Endodermal cell (in vitro differentiated cells): Measurements from ENCODE around the gene PPP1R15A. TPM values are rescaled to one million over a fixed set of nuclear protein-coding genes. Genes with fewer than 3 reads are reported as not detected.
"Not testable (repeated sequence)": the region's sequence is repeated elsewhere in the genome, so short reads cannot be mapped to it uniquely, and the experiment has no call there.

Experiments
- DNase-seq: peaks from one replicate; pipeline ENCODE4 v3.0.0-alpha.2; 2017
- H3K27ac ChIP-seq: 2 replicates; pipeline ENCODE4 v1.5.1; 2013; ENCODE audit warnings: mild to moderate bottlenecking, low read depth, low read length, moderate library complexity
- H3K27me3 ChIP-seq: 2 replicates; pipeline ENCODE4 v1.6.1; 2013; ENCODE audit warnings: mild to moderate bottlenecking, low read length, moderate library complexity; ENCODE audit not compliant: insufficient read depth, control insufficient read depth, poor library complexity, severe bottlenecking
- H3K36me3 ChIP-seq: 2 replicates; pipeline ENCODE4 v1.7.0; 2013; ENCODE audit warnings: mild to moderate bottlenecking, low read length, moderate library complexity; ENCODE audit not compliant: control insufficient read depth, insufficient read depth
- H3K4me1 ChIP-seq: one replicate; pipeline ENCODE4 v1.7.0; 2013; ENCODE audit warnings: low read length; ENCODE audit not compliant: control insufficient read depth, insufficient read depth
- H3K4me3 ChIP-seq: 2 replicates; pipeline ENCODE4 v1.5.1; 2013; ENCODE audit warnings: mild to moderate bottlenecking, low read length, moderate library complexity
- H3K9ac ChIP-seq: 2 replicates; pipeline ENCODE4 v1.6.1; 2013; ENCODE audit warnings: mild to moderate bottlenecking, low read length, moderate library complexity; ENCODE audit not compliant: poor library complexity, severe bottlenecking; ENCODE audit errors: extremely low read depth
- H3K9me3 ChIP-seq: 2 replicates; pipeline ENCODE4 v1.6.1; 2013; ENCODE audit warnings: mild to moderate bottlenecking, low read length, moderate library complexity; ENCODE audit not compliant: control insufficient read depth
- H3K27ac Mint-ChIP-seq: 2 replicates; pipeline ENCODE4 v1.8.0; 2020; ENCODE audit warnings: mixed read lengths
- H3K27me3 Mint-ChIP-seq: 2 replicates; pipeline ENCODE4 v1.8.0; 2021; ENCODE audit warnings: mild to moderate bottlenecking, mixed read lengths; ENCODE audit not compliant: insufficient read depth
- H3K36me3 Mint-ChIP-seq: 2 replicates; pipeline ENCODE4 v1.8.0; 2020; ENCODE audit warnings: low read depth, mixed read lengths
- H3K4me1 Mint-ChIP-seq: 2 replicates; pipeline ENCODE4 v1.8.0; 2020; ENCODE audit warnings: mixed read lengths
- H3K4me3 Mint-ChIP-seq: 2 replicates; pipeline ENCODE4 v1.8.0; 2020; ENCODE audit warnings: mild to moderate bottlenecking, moderate library complexity, mixed read lengths
- H3K9me3 Mint-ChIP-seq: 2 replicates; pipeline ENCODE4 v1.8.0; 2020; ENCODE audit warnings: mild to moderate bottlenecking, mixed read lengths
- WGBS, 2 experiments: methylation state at CpG; one replicate each; pipeline versions ENCODE4 v1.1.5 to v1.1.7; 2013; ENCODE audit warnings: missing lambda C conversion rate in 2 of 2, mixed read lengths in 1 of 2; ENCODE audit not compliant: insufficient coverage in 1 of 2, insufficient read length in 1 of 2; 5-methylcytosine and 5-hydroxymethylcytosine counted together
- total RNA-seq, 2 donors: library from RNA; stranded (reverse); fragmentation: NEBNext Ultra II Directional in 1 of 2; extraction: Animal tissue kit (Norgen Biotek cat#: 25700) in 1 of 2; gene quantifications; 2 replicates in 1 of 2; 3 replicates in 1 of 2; pipeline ENCODE4 v1.2.1, GENCODE V29; 2021
- TF ChIP-seq, protein P1 (sequence below): fragments of 200-600 bp; sonication (generic); conservative IDR thresholded peaks from 2 replicates; pipeline ENCODE4 v1.5.0; 2021; ENCODE audit warnings: antibody characterized with exemption, mild to moderate bottlenecking

The PPP1R15A gene
- total RNA-seq, 2 donors from 2014 or later, result 41.5 to 45.0 TPM

DNA sequence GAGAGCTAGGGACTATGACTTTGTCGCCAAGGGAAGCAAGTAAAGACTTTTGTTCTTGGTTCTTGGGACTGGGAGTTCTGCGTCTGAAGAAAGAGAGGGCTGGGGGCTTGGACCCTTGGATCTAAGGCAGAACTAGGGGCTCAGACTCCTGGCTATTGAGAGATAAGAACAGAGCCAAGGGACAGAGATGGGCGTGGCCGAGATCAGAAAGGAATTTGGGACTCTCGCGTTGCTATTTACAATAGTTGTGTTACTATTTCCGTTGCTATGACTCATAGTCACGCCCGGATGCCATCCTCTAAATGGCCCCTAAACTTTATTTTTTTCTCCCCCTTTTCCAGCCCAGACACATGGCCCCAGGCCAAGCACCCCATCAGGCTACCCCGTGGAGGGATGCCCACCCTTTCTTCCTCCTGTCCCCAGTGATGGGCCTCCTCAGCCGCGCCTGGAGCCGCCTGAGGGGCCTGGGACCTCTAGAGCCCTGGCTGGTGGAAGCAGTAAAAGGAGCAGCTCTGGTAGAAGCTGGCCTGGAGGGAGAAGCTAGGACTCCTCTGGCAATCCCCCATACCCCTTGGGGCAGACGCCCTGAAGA is 759 bp downstream of the PPP1R15A start:
- H3K9me3 ChIP-seq, result no peaks in the 10 kb centered on the region
- Mint-ChIP-seq H3K27ac (peak overlapping the region; percentile 100), H3K4me1 (peaks cover 31% of the 10 kb centered on the region), H3K36me3 (peaks cover 46% of the 10 kb centered on the region), H3K4me3 (peak overlapping the region; percentile 100), H3K9me3 (no peaks in the 10 kb centered on the region), H3K27me3 (no peaks in the 10 kb centered on the region)
- peak overlapping the region; percentile 93 for H3K4me3 ChIP-seq
- no peaks in the 10 kb centered on the region for H3K27me3 ChIP-seq
- peak; percentile 90 for DNase-seq
- TF ChIP-seq, protein P1, sequence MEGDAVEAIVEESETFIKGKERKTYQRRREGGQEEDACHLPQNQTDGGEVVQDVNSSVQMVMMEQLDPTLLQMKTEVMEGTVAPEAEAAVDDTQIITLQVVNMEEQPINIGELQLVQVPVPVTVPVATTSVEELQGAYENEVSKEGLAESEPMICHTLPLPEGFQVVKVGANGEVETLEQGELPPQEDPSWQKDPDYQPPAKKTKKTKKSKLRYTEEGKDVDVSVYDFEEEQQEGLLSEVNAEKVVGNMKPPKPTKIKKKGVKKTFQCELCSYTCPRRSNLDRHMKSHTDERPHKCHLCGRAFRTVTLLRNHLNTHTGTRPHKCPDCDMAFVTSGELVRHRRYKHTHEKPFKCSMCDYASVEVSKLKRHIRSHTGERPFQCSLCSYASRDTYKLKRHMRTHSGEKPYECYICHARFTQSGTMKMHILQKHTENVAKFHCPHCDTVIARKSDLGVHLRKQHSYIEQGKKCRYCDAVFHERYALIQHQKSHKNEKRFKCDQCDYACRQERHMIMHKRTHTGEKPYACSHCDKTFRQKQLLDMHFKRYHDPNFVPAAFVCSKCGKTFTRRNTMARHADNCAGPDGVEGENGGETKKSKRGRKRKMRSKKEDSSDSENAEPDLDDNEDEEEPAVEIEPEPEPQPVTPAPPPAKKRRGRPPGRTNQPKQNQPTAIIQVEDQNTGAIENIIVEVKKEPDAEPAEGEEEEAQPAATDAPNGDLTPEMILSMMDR, result no peak
- peak overlapping the region; percentile 100 for H3K9ac ChIP-seq
- 8 to 9% methylated on average over 7 to 14 of the region's 14 CpGs for WGBS, 2 experiments
- peaks cover 40% of the 10 kb centered on the region for H3K36me3 ChIP-seq
- no peaks in the 10 kb centered on the region for H3K4me1 ChIP-seq
- peak overlapping the region; percentile 99 for H3K27ac ChIP-seq

DNA sequence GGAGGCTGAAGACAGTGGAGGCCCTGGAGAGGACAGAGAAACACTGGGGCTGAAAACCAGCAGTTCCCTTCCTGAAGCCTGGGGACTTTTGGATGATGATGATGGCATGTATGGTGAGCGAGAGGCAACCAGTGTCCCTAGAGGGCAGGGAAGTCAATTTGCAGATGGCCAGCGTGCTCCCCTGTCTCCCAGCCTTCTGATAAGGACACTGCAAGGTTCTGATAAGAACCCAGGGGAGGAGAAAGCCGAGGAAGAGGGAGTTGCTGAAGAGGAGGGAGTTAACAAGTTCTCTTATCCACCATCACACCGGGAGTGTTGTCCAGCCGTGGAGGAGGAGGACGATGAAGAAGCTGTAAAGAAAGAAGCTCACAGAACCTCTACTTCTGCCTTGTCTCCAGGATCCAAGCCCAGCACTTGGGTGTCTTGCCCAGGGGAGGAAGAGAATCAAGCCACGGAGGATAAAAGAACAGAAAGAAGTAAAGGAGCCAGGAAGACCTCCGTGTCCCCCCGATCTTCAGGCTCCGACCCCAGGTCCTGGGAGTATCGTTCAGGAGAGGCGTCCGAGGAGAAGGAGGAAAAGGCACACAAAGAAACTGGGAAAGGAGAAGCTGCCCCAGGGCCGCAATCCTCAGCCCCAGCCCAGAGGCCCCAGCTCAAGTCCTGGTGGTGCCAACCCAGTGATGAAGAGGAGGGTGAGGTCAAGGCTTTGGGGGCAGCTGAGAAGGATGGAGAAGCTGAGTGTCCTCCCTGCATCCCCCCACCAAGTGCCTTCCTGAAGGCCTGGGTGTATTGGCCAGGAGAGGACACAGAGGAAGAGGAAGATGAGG is 1.5 kb downstream of the PPP1R15A start:
- no peaks in the 10 kb centered on the region for H3K27me3 Mint-ChIP-seq
- Histone ChIP-seq H3K9me3 (no peaks in the 10 kb centered on the region), H3K4me3 (peak overlapping the region; percentile 93), H3K36me3 (peaks cover 41% of the 10 kb centered on the region), H3K9ac (peak overlapping the region; percentile 100), H3K4me1 (no peaks in the 10 kb centered on the region), H3K27me3 (no peaks in the 10 kb centered on the region), H3K27ac (peak overlapping the region; percentile 99)
- DNase-seq, result peak; percentile 58
- no peaks in the 10 kb centered on the region for H3K9me3 Mint-ChIP-seq
- H3K36me3 Mint-ChIP-seq, result peaks cover 53% of the 10 kb centered on the region
- TF ChIP-seq, protein P1, result no peak
- peak overlapping the region; percentile 100 for H3K4me3 Mint-ChIP-seq
- 68 to 83% methylated on average over 8 to 13 of the region's 14 CpGs for WGBS, 2 experiments
- peaks cover 25% of the 10 kb centered on the region for H3K4me1 Mint-ChIP-seq
- H3K27ac Mint-ChIP-seq, result peak overlapping the region; percentile 100

DNA sequence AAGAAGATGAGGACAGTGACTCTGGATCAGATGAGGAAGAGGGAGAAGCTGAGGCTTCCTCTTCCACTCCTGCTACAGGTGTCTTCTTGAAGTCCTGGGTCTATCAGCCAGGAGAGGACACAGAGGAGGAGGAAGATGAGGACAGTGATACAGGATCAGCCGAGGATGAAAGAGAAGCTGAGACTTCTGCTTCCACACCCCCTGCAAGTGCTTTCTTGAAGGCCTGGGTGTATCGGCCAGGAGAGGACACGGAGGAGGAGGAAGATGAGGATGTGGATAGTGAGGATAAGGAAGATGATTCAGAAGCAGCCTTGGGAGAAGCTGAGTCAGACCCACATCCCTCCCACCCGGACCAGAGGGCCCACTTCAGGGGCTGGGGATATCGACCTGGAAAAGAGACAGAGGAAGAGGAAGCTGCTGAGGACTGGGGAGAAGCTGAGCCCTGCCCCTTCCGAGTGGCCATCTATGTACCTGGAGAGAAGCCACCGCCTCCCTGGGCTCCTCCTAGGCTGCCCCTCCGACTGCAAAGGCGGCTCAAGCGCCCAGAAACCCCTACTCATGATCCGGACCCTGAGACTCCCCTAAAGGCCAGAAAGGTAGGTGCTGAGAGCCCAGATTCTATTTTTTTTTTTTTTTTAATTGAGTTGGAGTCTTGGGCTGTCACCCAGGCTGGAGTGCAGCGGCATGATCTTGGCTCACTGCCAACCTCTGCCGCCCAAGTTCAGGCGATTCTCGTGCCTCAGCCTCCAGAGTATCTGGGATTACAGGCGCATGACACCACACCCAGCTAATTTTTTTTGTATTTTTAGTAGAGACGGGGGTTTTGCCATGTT is 2.3 kb downstream of the PPP1R15A start:
- peaks cover 55% of the 10 kb centered on the region for H3K36me3 Mint-ChIP-seq
- H3K4me1 ChIP-seq, result no peaks in the 10 kb centered on the region
- TF ChIP-seq, protein P1, result no peak
- H3K27ac ChIP-seq, result no peak overlapping the region
- H3K4me1 Mint-ChIP-seq, result peaks cover 21% of the 10 kb centered on the region
- H3K27me3 ChIP-seq, result no peaks in the 10 kb centered on the region
- H3K9ac ChIP-seq, result peak overlapping the region; percentile 100
- H3K4me3 Mint-ChIP-seq, result peak overlapping the region; percentile 100
- no peaks in the 10 kb centered on the region for H3K9me3 Mint-ChIP-seq
- H3K4me3 ChIP-seq, result peak overlapping the region; percentile 93
- WGBS, 2 experiments, result 82 to 90% methylated on average over 10 to 17 of the region's 17 CpGs
- peak overlapping the region; percentile 100 for H3K27ac Mint-ChIP-seq
- no peaks in the 10 kb centered on the region for H3K9me3 ChIP-seq
- H3K27me3 Mint-ChIP-seq, result no peaks in the 10 kb centered on the region
- H3K36me3 ChIP-seq, result peaks cover 41% of the 10 kb centered on the region
- DNase-seq, result no peak

DNA sequence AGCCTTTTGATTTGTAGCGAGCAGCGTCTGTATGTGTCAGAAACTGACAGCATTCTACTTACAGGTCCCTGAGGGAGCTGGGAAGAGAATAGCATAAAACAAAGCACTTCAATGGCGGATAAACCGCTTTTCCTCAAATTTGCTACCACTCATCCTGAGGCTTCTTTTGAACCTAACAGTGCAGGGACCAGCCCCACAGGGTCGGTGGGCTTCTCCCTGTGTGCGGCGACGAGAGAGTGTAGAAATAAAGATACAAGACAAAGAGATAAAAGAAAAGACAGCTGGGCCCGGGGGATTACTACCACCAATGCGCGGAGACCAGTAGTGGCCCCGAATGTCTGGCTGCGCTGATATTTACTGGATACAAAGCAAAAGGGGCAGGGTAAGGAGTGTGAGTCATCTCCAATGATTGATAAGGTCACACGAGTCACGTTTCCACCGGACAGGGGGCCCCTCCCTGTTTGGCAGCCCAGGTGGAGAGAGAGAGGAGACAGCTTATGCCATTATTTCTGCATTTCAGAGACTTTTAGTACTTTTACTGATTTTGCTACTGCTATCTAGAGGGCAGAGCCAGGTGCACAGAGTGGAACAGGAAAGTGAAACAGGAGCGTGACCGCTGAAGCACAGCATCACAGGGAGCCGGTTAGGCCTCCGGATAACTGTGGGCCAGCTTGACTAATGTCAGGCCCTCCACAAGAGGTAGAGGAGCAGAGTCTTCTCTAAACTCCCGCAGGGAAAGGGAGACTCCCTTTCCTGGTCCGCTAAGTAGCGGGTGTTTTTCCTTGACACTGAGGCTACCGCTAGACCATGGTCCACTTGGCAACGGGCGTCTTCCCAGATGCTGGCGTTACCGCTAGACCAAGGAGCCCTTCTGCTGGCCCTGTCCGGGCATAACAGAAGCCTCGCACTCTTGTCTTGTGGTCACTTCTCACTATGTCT is 4.1 kb downstream of the PPP1R15A start:
- H3K9ac ChIP-seq, H3K27ac Mint-ChIP-seq, H3K9me3 Mint-ChIP-seq, H3K27me3 Mint-ChIP-seq, H3K9me3 ChIP-seq, H3K4me1 ChIP-seq, DNase-seq, H3K27me3 ChIP-seq: not testable (repeated sequence)
- WGBS, 2 experiments, result 93 to 95% methylated on average over 17 to 29 of the region's 30 CpGs
- H3K36me3 ChIP-seq, result peaks cover 41% of the 10 kb centered on the region
- peak overlapping the region; percentile 93 for H3K4me3 ChIP-seq
- peak overlapping the region; percentile 100 for H3K4me3 Mint-ChIP-seq
- peaks cover 27% of the 10 kb centered on the region for H3K4me1 Mint-ChIP-seq
- H3K27ac ChIP-seq, result peak overlapping the region; percentile 67
- H3K36me3 Mint-ChIP-seq, result peaks cover 56% of the 10 kb centered on the region
